Neural cell (in vitro differentiated cells): Measurements from ENCODE around the gene ICA1L.

Experiments used
- EP300 ChIP-seq: fragments of 450-650 bp; conservative IDR thresholded peaks from 2 replicates; pipeline ENCODE4 v1.6.1; 2014; ENCODE audit warnings: antibody characterized with exemption, mild to moderate bottlenecking, moderate library complexity; ENCODE audit not compliant: poor library complexity, severe bottlenecking
- EZH2 ChIP-seq: fragments of 200-600, 300-800 bp; shearing (Covaris generic), sonication (generic); IDR thresholded peaks from 2 replicates; pipeline ENCODE4 v1.6.1; 2014; ENCODE audit warnings: antibody characterized with exemption, low read length, borderline replicate concordance, mild to moderate bottlenecking; ENCODE audit not compliant: insufficient read depth, poor library complexity, severe bottlenecking
- MXI1 ChIP-seq: fragments of 450-650 bp; conservative IDR thresholded peaks from 2 replicates; pipeline ENCODE4 v1.6.1; 2014; ENCODE audit warnings: antibody characterized with exemption, mild to moderate bottlenecking; ENCODE audit not compliant: poor library complexity, severe bottlenecking
- POLR2AphosphoS5 ChIP-seq: IDR thresholded peaks from 2 replicates; pipeline ENCODE4 v1.6.1; 2012
- TAF1 ChIP-seq: IDR thresholded peaks from 2 replicates; pipeline ENCODE4 v1.6.1; 2012; ENCODE audit warnings: low read depth
- TF ChIP-seq, protein P1 (sequence below): fragments of 450-650 bp; IDR thresholded peaks from 2 replicates; pipeline ENCODE4 v1.5.1; 2014; ENCODE audit warnings: antibody characterized with exemption, mild to moderate bottlenecking, moderate library complexity; ENCODE audit not compliant: poor library complexity, severe bottlenecking

DNA sequence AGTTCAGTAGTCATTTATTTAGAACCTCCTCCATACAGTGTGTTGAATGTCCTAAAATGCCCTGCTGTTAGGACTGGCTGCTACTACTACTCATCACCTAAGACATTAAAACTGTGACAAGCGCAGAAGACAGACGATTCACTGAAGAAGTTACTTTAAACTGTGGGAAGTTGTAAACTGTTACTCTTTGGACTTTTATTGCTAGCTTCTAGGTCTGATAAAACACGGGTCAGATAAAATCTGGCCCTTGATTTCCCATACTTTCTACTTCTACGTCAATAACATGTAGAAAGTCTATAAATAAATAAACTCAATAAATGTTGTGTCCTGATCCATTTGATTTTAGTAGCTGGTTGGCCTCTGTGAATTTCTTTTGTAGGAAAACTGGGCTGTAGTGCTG is 113.4 kb downstream of the ICA1L start:
- TF ChIP-seq, protein P1, sequence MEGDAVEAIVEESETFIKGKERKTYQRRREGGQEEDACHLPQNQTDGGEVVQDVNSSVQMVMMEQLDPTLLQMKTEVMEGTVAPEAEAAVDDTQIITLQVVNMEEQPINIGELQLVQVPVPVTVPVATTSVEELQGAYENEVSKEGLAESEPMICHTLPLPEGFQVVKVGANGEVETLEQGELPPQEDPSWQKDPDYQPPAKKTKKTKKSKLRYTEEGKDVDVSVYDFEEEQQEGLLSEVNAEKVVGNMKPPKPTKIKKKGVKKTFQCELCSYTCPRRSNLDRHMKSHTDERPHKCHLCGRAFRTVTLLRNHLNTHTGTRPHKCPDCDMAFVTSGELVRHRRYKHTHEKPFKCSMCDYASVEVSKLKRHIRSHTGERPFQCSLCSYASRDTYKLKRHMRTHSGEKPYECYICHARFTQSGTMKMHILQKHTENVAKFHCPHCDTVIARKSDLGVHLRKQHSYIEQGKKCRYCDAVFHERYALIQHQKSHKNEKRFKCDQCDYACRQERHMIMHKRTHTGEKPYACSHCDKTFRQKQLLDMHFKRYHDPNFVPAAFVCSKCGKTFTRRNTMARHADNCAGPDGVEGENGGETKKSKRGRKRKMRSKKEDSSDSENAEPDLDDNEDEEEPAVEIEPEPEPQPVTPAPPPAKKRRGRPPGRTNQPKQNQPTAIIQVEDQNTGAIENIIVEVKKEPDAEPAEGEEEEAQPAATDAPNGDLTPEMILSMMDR = no peak
- TF ChIP-seq TAF1 (no peak), EZH2 (no peak), MXI1 (no peak), EP300 (no peak), POLR2AphosphoS5 (no peak)
